Umbilical cord (tissue), 2 donors: ENCODE data around the gene KAT8. TPM values are rescaled to one million over a fixed set of nuclear protein-coding genes. Genes with fewer than 3 reads are reported as not detected.

Source experiments
- DNase-seq: peaks from one replicate; pipeline ENCODE4 v3.0.0-alpha.2; 2015; ENCODE audit warnings: low spot score
- total RNA-seq: library from RNA; depleted of rRNA; stranded (reverse); fragments of >200 nt; gene quantifications from one replicate; pipeline ENCODE4 v1.2.3, GENCODE V29; 2014; ENCODE audit warnings: low replicate concordance; ENCODE audit not compliant: insufficient read depth

Gene KAT8
- total RNA-seq, 1 donor from 2014 or later = 32.5 TPM

- no peak for DNase-seq
Measured at GRCh38 chr16:31107465-31107867, 10.0 kb upstream of the KAT8 start.

DNA sequence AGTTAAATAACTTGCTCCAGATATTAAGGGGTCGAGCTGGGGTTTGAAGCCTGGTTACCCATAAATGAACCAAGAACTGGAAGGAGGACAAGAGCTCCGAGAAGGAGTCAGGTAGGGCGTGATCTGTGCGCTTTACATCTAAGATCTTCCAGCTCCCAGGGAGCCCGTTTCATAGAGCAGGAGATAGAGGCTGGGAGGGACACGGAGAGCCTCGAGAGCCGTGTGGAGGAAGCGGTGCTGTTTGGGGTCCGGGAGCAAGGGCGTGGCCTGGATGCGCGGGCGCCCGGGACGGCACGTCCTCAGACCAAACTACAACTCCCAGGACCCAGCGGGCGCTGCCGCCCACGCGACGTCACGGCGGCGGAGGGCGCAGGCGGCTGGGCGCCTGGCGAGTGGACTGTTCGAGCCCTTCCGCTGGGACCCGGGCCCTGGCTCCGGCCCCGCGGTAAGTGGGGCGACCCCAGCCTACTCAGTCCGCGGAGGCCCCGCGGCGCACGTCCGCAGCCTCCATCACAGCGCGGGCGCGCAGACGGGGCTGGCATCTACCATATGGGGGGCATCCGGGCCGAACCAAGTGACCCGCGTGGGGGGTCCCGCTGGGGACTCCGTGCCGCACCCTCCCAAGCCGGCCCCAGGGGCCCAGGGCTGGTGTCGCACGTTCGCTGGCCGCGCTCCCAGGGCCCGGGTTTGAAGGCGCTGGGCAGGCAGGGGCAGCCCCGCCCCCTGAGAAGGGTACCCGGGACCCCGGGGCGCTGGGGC is 9.2 kb upstream of the KAT8 start, which contains the start of gene BCKDK:
Gene BCKDK (plus strand): TSS at position 352 of the 759 bp plus-strand sequence. CDS start 838 bp downstream, outside the sequence.
- peak; percentile 80 for DNase-seq

DNA sequence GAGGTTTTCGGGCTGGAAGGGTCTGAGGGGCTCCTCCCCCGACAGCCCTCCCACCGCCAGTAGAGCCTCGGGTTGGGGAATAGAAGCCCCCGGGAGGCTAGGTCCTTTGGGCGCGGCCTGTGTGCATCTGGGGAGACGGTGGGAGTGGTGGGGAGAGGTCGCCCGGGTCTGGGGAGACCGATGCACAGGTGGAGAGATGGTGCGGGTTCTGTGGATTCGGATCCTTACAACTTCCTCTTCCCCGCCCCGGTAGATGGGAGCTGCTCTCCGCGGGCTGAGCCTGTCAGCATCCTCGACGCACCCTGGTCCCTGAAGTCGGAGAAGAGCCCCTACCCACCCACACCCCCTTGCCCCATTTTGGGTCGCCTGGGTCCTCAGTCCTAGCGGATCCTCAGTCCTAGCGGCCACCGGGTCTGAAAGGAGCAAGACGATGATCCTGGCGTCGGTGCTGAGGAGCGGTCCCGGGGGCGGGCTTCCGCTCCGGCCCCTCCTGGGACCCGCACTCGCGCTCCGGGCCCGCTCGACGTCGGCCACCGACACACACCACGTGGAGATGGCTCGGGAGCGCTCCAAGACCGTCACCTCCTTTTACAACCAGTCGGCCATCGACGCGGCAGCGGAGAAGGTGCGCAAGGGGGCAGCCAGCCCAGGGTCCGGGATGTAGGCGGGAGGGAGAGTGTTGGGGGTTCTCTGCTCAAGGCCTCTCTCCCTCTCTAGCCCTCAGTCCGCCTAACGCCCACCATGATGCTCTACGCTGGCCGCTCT is 8.5 kb upstream of the KAT8 start:
- no peak for DNase-seq

GRCh38 chr16:31109622-31110021 is 7.8 kb upstream of the KAT8 start:
- DNase-seq = no peak

DNA sequence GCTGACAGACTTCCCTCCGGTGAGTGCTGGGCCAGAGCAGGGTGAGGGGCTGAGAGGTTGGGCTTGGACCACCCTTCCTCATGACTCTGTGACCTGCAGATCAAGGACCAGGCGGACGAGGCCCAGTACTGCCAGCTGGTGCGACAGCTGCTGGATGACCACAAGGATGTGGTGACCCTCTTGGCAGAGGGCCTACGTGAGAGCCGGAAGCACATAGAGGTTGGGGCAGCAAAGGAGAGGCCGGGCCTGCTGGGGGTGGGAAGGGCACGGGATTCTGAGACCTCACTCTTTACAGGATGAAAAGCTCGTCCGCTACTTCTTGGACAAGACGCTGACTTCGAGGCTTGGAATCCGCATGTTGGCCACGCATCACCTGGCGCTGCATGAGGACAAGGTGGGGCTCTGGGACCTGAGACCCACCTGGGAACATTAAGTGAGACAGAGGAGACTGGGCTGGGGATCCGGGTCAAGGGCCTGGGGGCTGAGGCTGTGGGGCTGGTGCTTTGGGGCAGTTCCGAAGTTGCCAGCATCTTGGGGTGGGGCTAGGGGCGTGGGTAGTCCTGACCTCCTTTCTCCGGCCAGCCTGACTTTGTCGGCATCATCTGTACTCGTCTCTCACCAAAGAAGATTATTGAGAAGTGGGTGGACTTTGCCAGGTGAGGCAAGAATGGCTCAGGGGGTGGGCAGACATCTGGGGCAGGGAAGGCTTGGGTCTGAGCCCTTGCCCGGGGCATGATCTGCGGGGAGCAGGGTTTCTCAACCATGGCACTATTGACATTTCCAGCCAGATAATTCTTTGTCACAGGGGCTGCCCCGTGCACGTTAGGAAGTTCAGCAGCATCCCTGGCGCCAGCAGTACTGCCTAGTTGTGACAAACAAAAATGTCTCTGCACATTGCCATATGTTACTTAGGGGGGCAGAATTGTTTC is 7.1 kb upstream of the KAT8 start:
- no peak for DNase-seq

DNA sequence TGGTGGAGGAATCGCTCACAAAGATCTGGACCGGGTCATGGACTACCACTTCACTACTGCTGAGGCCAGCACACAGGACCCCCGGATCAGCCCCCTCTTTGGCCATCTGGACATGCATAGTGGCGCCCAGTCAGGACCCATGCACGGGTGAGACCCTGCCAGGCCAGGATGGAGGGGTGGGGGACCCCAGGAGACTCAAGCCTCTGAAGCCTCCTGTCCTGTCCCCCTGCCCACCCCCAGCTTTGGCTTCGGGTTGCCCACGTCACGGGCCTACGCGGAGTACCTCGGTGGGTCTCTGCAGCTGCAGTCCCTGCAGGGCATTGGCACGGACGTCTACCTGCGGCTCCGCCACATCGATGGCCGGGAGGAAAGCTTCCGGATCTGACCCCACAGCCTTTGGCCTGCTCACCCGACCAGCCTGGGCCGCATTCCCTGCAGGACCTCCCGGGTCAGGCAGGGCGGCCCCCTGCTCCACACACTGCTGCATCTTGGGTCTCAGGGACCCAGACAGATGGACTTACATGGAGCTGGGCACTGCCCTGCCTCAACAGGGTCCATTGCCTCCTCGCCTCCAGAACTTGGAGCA is 5.5 kb upstream of the KAT8 start:
- DNase-seq = no peak

DNA sequence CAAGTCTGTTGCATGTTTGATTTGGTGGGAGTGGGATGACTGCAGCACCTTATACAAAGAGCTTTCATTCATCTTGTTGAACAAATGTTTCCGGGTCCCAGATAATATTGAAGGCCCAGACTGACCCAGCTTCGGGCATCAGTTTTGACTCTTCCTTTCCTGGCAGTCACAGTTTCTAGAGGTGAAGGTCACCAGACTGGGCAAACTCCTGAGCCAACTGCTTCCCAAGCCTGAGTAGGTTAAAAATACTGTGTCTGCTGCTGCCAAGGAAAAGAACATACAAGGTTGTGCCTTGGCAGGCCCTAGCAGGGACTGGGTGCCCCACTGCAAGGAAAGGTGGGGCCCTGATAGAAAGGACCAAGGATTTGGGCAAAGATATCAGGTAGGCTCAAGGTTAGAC is 4.8 kb upstream of the KAT8 start:
- no peak for DNase-seq

GRCh38 chr16:31113121-31114120 is 4.0 kb upstream of the KAT8 start:
- no peak for DNase-seq

DNA sequence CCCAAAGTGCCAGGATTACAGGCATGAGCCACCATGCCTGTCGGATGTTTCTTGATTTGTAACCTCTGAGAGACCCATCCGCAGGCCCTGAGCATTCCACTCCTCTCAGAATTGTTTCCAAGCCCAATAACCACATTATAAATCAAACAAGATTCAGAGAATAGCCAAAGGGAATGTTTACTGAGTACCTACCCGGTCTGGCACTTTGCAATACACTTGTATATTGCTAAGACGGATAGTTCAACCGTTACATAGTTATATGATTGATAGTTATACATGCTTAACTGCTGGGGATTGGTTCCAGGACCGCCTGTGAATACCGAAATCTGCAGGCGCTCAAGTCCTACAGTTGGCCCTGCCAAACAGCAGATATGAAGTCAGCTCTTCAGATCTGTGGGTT is 3.0 kb upstream of the KAT8 start:
- no peak for DNase-seq

DNA sequence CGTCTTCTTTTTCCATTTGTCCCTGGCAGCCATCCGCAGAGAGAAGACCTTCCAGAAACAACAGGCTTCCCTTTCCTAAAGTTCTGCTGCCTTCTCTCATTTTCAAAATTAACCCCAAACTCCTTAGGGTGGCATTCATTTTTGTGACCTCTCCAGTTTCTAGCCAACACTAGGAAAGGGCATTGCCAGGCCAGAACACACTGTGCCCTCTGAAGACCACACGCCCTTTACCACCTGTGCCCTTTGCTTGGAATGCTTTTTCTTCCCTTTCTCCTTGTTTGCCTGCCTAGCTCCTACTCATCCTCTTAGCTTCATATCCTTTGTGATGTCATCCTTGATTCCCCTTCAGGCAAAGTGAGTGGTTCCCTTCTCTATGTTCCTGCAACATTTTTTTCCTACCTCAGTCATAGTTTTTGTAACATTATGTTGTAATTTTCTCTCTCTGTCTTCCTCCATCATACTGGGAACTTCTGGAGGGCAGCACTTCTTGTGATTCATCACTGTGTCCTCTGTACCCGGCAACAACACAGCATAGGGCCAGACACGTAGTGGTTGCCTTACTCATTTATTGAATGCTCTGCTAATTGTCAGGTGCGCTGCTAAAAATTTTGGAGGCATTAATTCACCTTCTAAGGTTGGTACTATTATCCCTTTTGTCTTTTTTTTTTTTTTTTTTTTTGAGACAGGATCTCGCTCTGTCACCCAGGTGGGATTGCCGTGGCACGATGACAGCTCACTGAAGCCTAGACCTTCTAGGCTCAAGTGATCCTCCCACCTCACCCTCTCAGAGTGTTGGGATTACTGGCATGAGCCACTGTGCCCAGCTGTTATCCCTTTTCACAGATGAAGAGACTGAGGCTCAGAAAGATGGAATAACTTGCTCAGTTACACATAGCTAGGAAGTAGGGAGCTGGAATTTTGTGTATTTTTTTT is 1.0 kb downstream of the KAT8 start:
- DNase-seq = no peak

- DNase-seq = no peak
Measured at GRCh38 chr16:31120129-31120528, 2.7 kb downstream of the KAT8 start.

DNA sequence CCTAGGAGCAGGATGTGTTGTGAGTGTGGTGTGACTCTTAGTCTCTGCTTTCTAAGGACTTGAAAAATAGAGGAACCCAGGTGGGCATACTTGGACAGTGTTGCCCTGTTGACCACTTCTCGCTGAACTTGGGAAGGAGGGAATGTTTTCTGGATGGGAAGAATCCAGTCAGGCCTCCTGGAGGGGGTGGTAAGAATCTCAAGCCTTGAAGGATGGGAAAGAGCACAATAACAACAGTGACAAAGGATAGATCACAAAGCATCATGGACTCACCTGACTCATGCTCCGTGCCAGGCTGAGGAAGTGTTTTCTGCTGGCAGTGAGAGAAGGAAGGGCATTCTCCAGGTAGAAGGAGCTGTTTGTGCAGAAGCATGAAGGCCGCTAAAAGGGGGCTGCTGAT is 8.4 kb downstream of the KAT8 start:
- DNase-seq = no peak

GRCh38 chr16:31127182-31127581 is 9.7 kb downstream of the KAT8 start:
- no peak for DNase-seq

DNA sequence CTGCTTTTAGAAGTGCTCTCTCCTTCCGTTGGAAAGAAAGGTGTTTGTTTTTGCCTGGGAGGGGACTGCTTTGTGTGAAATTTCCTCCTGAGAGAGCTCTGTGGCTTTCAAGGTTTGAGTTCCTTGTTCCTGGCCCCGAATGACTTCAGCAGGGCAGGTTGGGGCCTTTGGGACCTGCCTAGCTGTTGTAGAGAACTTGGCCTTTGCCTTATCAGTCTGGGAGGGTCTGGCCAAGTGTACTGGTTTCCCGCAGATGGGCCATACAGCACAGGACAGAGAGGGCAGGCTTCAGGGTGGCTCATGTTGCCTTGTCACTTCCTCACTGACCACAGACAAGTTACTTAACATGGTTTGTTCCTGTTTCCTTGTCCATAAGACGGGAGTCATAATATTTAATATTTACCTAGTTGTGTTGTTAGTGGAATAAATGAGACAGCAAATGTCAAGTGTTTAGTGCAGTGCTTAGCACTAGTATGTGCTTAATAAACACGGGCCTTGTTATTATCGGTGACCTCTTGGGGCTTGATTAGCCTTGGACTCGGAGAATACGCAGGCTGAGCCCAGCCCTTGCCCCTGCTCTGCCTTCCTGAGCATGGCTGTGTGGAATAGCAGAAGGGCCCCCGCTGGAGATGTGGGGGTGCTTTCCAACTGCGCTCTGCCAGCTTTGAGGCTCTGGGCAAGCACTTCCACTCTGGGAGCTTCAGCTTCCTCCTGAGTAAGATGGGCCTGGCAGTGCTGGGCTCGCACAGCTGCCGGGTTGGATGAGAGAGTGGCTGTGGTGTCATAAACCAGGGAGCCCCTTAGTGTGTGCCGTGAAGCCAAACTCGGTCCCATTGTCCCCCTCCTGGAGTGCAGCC is 11.5 kb downstream of the KAT8 start:
- DNase-seq = no peak

- DNase-seq = no peak
Measured at GRCh38 chr16:31129568-31130335, 12.3 kb downstream of the KAT8 start.

GRCh38 chr16:31130336-31130891 is 12.9 kb downstream of the KAT8 start:
- no peak for DNase-seq

- no peak for DNase-seq
Measured at GRCh38 chr16:31130899-31131298, 13.4 kb downstream of the KAT8 start.
